ENCODE data around the gene SMAGP.
A peak's percentile ranks its signal among the peaks of the same experiment; 100 is the strongest.
"Not testable (repeated sequence)": the region's sequence is repeated elsewhere in the genome, so short reads cannot be mapped to it uniquely, and the experiment has no call there.

Gene SMAGP

DNA sequence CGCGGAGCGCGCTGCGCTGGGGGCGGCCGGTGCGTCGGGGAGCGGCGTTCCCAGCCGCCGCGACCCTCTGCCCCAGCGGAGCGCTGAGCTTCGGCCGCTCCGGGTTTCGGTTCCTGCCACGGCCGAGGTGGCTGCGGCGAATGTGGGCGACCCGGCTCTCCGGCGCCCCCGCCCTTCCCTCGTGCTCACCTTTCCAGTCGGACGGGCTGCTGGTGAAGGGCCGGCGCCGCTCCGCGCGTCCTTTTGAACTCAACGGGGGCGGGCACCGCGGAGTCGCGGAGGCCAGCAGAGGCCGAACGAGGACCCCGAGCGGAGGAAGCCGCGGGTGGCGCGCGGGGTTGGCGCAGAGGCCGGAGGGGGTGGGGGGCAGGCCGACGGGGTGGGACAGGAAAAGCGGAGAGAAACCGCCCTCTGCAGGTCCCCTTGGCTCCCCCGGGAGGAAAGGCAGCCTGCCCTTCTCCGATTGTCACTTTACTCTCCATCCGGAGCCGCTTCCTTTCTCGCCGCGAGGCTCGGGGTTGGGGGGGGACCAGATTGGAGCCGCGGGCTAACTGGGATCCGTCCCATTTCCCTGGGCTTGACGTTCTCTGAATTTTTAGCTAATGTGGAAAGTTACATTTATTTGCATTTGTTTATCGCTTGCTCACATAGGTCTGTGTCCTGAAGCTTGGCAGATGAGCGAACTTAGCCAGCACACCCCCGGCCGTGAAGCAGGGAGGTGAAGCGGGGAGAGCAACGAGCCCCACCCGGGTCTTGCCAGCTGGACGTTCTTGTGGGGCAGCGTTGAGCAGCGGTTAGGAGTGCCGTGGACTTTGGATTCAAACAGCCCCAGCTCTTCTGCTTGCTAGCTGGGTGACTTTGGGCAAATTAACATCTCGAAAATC is at the start of gene SMAGP:
TSS of gene SMAGP (minus strand) at position 349 of the 884 bp plus-strand sequence. CDS start 1,137 bp downstream, outside the sequence.
- peak; percentile 11 to 19 for DNase-seq (ENCODE audit: low read depth in 2 of 2, low spot score in 1 of 2)

DNA sequence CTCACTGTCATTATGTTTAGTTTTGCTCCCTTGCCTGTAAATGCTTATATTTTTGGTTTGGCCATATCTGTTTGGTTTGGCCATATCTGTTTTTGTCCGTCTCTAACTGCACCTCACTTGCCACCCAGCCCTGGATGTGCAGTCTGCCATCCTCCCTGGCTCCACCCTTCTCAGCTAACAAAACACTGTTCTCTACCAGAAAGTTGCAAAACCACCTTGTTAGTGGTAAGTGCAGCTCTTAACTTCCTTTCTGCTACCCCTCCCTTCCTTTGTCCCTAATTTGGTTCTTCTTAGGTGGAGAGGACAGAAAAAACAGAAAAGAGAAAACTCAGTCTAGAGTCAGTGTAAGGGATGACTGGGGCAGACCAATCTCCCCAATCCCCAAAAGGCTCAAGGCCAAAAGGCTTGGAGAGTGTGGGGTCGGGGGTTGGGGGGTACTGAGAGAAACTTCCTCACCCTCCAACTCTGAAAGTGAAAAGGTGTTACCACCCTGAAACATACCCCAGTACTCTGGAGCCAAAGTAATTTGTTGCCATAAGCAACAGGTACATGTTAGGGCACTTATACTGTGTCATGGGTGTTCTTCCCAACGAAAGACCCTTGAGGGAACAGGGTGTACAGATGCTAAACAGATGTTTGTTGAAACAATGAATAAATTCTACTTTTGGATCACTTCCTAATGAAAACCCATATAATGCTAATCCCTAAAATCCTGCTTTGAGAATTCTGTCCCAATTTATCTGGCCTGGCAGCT is 48.8 kb upstream of the SMAGP start:
- no peak for DNase-seq (ENCODE audit: low read depth in 2 of 2, low spot score in 1 of 2)

DNA sequence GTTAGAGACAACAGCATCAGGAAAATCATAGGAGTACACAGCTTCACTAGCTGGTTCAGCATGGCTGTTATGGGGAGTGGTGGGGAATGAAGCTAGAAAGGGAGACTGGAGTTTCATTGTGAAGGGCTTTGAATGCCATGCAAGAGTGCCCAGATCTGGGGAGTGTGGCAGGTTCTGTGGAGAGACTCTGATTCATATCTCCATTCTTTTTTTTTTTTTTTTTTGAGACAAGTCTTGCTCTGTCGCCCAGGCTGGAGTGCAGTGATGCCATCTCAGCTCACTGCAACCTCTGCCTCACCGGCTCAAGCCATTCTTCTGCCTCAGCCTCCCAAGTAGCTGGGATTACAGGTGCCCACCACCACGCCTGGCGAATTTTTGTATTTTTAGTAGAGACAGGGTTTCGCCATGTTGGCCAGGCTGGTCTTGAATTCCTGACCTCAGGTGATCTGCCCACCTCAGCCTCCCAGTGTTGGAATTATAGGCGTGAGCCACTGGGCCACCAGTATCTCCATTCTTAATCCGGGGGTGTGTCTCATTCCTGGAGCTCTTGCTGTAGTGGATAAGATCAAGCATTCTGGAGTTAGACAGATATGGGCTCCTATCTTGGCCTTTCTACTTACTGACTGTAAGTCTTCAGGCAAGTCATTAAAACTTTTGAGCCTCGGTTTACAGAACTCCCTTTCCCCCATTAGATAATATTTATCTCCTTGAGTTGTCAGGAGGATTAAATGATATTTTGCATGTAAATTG is 48.0 kb upstream of the SMAGP start:
- not testable (repeated sequence) for DNase-seq (ENCODE audit: low read depth in 2 of 2, low spot score in 1 of 2)

GRCh38 chr12:51311389-51311788 is 41.2 kb upstream of the SMAGP start:
- no peak for DNase-seq (ENCODE audit: low read depth in 2 of 2, low spot score in 1 of 2)

DNA sequence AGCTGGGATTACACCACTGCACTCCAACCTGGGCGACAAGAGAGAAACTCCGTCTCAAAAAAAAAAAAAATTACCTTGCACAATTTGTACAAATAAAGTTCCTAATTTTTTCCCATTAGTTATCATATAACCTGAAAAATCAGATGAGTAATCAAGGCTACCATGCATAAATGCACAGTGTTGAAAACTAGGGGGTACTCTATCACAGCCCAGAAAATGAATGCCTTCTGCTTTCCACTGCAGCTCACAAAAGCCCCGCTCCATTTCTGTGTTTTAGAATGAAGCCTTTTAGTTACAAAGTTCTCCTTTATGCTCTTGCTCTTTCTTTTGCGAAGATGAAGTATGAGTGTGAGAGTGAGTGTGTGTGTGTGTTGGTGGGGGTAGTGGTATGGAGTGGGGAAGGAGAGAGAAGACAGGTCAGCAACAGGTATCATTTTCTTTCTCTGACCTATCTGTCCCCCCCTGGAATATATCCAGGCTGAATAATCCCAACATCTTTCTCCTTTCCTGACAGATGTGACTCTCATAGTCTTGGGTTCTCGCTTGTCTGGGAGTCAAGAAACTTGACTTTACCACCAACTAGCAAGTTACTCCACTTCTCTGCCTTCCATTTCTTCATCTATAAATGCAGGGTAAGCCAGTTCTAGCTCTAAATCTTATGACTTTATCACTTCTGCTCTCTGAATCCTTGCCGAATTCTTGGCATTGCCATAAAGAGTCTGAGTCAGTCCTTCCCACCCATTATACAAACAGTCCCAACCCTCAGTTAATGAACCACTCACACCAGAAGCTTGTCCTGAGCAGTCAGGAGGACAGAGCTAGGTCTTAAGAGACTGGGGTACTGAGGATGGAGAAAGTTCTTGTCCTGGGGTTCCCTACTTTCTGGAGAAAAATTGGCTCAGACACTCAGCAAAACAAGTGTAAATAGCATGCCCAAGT is 37.7 kb upstream of the SMAGP start:
- no peak for DNase-seq (ENCODE audit: low read depth in 2 of 2, low spot score in 1 of 2)

DNA sequence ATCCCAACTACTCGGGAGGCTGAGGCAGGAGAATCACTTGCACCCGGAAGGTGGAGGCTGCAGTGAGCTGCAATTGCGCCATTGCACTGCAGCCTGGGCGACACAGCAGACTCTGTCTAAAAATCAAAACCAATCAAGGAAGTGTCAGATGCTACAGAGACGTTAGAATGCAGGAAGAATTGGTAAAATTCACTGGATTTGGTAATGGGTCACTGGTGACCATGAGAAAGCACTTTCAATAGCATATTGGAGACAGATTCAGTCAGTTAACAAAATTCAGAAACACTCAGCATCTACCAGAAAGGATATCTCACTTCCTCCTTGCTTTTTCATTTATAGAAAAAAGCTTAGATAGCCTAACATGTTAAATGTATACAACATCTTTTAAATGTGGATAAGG is 36.3 kb upstream of the SMAGP start:
- DNase-seq (ENCODE audit: low read depth in 2 of 2, low spot score in 1 of 2) = no peak

DNA sequence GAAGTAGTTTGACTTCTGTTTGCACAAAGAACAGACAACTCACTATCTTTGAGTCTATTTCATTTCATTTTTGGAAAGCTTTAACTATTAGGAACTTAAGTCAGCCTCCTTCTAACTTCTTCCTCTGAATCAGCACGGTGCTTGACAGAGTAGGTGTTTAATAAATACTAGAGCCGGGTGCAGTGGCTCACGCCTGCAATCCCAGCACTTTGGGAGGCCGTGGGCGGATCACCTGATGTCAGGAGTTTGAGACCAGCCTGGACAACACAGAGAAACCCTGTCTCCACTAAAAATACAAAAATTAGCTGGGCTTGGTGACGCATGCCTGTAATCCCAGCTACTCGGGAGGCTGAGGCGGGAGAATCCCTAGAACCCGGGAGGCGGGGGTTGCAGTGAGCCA is 30.6 kb upstream of the SMAGP start:
- not testable (repeated sequence) for DNase-seq (ENCODE audit: low read depth in 2 of 2, low spot score in 1 of 2)

DNA sequence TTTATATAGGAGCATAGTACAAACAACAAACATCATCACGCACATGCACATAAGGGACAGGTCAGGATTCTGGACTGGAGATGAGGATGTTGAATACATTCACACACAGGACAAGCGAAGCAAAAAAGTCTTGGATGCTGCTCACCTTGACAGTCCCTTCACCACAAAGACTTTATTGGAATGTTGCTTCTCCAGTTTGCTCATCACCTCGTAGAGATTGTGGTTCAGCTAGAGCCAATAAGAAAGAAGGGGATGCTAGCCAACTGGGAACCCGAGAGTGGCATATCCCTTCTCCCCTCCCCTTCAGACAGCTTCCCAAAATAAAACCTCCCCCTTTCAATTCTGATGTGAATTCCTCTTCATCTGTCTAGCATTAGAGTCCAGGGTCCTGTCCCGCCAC is 25.4 kb upstream of the SMAGP start:
- DNase-seq (ENCODE audit: low read depth in 2 of 2, low spot score in 1 of 2) = no peak

DNA sequence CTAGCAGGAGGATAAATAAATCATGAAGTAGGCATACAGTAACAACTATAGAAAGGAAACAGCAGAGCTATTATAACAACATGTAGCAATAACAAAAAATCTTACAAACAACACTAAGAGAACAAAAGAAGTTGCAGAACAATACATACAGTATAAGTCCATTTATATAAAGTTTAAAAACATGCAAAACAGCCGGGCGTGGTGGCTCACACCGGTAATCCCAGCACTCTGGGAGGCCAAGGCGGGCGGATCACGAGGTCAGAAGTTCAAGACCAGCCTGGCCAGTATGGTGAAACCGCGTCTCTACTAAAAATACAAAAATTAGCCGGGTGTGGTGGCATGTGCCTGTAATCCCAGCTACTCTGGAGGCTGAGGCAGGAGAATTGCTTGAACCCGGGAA is 23.9 kb upstream of the SMAGP start:
- not testable (repeated sequence) for DNase-seq (ENCODE audit: low read depth in 2 of 2, low spot score in 1 of 2)

DNA sequence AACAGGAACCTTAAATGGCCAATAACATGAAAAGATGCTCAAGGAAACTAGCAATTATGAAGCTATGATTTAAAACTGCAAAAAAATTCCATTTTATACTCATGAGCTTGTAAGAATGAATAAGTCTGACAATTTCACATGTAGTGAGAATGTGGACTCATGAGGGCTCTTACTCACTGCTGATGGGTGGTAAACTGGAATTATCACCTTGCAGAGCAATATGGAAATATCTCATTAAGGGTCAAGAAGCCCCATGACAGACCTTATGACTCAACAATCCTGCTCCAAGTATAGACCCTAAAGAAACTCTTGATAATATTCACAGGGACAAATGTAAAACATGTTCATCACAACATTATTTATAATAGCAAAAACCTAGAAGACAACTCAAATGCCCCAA is 23.5 kb upstream of the SMAGP start:
- DNase-seq (ENCODE audit: low read depth in 2 of 2, low spot score in 1 of 2) = no peak

GRCh38 chr12:51291603-51292513 is 21.6 kb upstream of the SMAGP start:
- DNase-seq (ENCODE audit: low read depth in 2 of 2, low spot score in 1 of 2) = not testable (repeated sequence)

DNA sequence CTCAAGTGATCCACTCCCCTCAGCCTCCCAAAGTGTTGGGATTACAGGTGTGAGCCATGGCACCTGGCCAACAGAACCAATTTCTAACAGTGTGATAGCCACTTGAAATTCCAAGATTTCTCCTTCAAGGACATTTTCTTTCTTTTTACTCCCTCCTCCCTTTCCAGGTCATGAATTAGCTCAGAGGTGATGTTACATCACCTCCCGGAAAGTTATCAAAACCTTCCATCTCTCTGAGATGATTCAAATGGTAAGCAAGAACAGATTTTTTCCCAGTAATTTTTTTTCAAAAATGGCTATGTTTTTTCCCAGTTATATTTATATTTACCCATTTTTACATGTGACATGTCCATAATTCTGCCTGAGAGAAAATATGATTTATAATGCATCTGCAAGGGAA is 15.6 kb upstream of the SMAGP start:
- no peak for DNase-seq (ENCODE audit: low read depth in 2 of 2, low spot score in 1 of 2)

GRCh38 chr12:51281202-51281924 is 11.1 kb upstream of the SMAGP start:
- no peak for DNase-seq (ENCODE audit: low read depth in 2 of 2, low spot score in 1 of 2)

- no peak for DNase-seq (ENCODE audit: low read depth in 2 of 2, low spot score in 1 of 2)
These were observed 4.9 kb upstream of the SMAGP start for GRCh38 chr12:51275088-51275487.

- DNase-seq (ENCODE audit: low read depth in 2 of 2, low spot score in 1 of 2) = not testable (repeated sequence)
These were observed 2.6 kb upstream of the SMAGP start for GRCh38 chr12:51272810-51273209.

DNA sequence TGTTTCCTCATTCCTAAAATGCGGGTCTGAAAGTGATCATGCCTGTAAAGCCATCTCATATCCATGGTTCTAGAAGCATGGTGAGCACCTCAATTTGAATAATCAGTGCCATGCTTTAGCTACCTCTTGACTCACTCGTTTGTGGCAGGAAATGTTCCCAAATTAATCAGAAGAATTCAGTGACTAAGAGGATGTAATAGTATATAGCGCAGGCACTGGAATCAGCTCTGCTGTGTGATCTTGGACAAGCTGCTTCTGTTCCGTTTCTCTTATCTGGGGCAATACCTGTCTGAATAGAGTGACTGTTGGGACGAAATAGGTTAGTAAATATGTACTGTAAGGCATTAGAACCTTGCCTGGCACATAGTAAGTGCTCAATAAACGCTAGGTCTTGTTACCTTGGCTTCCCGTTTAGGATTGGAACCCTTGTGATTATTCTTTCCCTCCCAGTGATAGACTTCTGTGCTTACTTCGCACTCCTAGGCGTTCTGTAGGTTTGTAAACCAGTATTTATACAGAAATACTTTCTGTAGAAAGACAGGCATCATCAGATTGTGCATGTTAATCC is 820 bp upstream of the SMAGP start:
- no peak for DNase-seq (ENCODE audit: low read depth in 2 of 2, low spot score in 1 of 2)

- DNase-seq (ENCODE audit: low read depth in 2 of 2, low spot score in 1 of 2) = peak in 1 of 2 donors; percentile 29
These were observed 795 bp downstream of the SMAGP start for GRCh38 chr12:51269174-51270066.
